GM15510 (cell line): ENCODE results near the gene TMEM204.

Experiments used
- POLR2A ChIP-seq: IDR thresholded peaks from 3 replicates; pipeline ENCODE4 v1.6.1; 2011; ENCODE audit warnings: borderline replicate concordance; ENCODE audit not compliant: insufficient read length; ENCODE audit errors: extremely low read depth

The TMEM204 gene

DNA sequence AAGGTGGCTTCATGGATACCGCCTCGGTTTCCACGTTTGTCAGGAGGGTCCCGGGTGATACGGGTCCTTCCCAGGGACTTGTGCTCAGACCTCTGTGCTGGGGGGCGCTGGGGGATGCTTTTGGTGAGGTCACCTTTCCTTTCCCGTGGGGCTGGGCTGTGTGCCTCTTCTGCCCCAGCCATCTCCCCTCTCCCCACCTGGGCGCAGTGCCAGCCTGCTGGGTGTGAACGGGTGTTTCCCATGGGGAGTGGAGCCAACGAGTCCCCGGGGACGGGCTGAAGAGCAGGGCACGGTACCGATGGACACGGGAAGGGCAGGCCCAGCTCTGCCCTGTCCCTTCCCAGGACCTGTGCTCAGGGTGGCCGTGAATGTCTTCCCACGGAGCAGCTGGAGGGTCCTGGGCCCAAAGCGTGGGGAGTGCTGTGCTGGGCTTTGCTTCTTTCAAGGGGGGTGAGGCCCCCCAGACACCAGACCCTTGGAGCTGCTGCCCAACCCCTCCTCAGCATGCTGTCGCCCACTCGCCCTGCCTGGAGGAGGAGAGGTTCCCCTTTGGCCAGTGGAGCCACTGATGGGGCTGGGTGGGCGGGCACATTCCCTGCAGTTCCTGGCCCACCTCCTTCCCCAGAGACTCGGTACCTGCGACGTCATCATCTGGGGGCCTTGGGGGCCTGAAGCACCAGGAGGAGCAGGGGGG is 24.8 kb upstream of the TMEM204 start:
- no peak for TF ChIP-seq POLR2A

DNA sequence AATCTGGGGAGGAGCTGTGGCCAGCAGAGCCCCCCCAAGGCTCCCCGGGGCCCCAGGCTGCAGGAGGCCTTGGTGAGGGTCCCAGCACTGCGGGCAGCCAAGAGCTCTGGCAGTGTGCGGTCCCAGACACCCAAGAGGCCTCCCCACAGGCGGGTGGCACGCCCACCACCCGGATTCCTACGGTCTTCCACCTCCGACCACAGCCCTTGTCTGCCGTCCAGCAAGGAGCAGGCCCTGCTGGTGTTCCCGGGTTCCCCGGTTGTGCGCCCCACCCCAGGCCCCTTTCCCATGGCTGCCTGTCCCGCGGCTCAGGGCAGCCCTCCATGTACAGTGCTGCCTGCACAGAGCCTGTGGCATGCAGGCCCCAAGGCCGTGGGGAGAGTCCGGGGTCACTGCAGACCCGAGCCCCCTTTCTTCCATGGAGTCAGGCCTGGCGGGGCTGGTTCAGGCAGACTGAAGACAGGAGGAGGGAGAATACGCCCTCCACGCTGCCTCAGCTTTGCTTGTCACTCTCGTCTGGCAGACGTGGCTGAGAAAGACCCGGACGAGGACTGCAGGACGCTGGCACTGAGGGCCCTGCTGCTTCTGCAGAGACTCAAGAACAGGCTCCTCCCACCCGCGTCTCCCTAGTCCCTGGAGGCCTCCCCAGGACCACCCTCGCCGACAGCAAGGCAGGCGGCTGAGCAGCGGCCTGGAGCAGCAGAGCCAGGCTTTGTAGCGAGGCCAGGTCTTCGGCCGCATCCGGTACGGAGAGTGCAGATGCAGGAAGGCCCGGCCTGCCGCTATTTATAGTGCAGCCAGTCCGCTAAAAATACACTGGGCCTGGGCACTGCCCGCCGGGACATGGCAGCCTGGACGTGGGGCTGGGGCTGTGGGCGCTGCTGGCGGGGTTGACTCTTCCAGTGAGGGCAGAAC is 23.9 kb upstream of the TMEM204 start:
- no peak for TF ChIP-seq POLR2A

DNA sequence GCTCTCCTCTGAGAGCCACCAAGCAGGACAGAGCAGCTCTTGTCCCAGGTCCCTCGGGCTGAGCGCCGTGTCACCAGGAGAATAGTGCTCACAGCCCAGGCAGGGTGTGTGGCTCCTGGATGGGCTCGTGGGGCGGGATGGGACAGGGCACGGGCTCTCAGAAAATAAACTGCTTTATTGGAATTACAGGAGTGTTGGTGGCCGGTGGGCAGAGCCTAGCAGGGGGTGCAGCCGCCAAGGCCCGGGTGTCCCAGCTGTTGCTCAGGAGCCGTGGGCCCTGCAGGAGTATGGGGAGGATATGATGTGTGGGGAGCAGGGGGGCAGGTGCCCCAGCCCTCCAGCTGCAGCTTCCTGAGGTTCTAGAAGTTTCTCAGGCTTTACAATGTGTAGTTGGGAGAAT is 23.2 kb upstream of the TMEM204 start:
- no peak for TF ChIP-seq POLR2A

DNA sequence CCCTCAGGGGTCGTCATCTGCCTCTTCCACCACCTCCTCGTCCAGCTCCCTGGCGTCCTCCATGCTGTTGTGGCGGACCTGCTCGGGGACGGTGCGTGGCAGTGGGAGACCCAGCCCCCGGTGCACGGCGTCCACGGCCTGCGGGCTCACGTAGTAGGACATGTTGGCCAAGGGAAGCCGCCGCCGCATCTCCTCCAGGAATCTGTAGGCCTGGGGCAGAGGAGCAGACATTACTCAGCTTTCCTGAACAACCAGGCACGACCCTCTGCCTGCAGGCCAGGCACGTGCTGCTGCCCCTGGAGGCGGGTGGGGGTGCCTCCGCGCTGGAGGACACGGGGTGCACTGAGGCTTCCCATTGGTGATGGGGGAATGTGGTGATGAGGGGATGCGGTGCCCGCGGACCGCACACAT is 22.5 kb upstream of the TMEM204 start:
- TF ChIP-seq POLR2A: no peak

DNA sequence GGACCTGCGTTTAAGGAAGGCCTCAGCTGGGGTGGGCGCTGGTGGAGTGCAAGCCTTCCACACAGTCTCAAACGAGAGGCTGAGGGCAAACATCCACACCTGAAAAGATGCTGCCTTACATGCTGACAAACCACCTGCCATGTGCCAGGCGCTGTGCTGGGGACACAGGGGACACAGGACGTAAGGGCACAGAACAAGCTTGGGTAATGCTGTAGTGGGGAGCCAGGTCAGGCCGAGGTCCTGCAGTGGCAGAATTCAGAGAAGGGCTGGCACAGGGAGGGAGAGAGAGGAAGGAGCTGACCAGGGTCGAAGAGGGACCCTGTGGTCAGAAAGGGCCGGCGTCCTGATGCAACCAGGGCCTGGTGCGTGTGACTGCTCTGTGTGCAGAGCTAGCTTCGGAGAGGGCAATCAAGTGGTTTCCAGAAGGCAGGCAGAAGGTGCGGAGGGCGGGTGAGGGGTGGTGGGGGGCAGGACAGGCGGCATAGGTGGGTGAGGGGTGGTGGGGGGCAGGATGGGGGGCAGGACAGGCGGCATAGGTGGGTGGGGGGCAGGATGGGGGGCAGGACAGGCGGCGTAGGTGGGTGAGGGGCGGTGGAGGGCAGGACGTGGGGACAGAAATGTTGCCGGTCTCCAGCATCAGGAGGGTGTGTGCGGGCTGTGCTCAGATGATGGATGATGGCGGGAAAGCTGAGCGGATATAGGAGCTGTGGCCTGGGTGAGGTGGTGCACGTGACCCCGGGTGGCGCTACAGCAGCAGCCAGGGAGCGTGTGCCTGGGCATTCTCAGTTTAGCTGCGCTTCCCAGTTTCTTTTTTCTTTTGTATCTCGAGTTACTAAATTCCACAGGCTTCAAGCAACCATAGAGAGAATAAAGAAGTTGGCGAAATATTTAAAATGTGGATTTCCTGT is 21.6 kb upstream of the TMEM204 start:
- no peak for TF ChIP-seq POLR2A

DNA sequence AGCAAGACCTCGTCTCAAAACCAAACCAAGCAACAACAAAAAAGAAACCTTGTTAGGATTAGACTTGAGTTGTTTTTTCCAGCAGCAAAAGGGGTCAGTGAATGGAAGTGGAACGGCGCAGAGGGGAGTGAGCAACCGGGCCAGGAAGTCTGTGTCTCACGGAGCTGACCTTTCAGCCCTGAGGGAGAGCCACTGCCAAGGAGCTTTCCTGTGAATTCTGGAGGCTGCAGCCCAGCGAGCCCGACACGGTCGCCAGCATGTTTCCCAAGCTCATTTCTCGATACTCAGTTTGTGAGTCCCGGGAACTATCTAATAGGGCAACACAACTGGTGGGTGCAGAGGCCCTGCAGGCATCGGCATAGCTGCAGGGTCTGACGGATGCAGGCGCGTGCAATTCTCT is 20.7 kb upstream of the TMEM204 start:
- no peak for TF ChIP-seq POLR2A

DNA sequence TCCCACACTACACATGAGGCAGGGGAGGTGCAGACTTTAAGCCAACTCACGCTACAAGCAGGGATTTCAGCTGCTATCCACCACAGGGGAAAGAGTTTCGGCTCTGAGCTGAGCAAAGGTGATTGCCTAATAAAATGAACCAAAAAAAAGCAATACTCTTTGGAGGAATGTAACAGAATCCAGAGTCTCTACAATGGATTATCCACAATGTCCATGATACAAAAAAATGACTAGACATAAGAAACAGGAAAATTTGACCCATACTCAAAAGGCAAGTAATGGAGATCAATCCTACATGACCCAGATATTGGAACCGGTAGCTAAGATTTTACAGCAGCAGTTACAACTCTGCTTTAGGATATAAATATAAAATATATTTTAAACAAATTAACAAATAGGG is 19.0 kb upstream of the TMEM204 start:
- TF ChIP-seq POLR2A: no peak

DNA sequence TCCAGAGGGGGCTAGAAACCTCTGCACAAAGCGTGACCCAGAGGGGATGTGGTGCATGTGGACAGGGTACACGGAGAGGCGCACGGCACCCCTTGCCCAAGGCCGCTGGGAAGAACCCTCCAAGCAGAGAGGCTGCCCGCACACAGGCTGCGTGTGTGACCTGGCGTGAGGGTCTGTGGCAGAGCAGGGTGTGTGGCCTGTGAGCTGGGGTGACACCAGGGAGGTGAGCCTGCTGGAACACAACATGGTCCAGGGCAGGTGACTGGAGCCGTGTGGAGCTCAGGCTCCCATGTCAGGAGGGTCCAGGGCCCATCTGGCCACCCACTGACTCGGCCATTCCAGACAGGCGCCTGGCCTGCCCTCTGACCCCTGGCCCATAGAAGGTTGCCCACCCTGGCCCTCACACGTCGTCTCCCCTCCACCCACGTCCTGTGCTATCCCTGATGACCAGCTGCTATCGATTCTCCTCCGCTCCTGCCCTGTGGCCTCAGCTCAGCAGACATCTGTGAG is 14.8 kb upstream of the TMEM204 start:
- TF ChIP-seq POLR2A: no peak

DNA sequence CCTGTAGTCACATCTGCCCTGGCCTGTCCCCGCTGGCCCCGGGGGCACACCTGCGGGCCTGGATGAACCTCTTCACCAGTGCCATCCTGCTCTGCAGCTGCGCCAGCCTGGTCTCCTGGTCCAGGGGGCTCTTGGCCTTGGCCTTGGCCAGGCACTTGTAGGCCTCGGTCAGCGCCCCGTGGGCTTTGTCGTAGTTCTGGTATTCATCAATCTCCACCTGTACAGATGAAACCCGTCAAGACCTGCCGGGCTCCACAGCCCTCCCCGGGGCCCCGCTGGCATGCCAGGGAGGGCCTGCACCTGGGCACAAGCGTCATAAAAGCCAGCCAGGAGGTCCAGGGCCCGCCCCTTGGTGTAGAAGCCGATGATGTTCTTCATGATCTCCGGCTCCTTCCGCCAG is 13.6 kb upstream of the TMEM204 start:
- TF ChIP-seq POLR2A: no peak

DNA sequence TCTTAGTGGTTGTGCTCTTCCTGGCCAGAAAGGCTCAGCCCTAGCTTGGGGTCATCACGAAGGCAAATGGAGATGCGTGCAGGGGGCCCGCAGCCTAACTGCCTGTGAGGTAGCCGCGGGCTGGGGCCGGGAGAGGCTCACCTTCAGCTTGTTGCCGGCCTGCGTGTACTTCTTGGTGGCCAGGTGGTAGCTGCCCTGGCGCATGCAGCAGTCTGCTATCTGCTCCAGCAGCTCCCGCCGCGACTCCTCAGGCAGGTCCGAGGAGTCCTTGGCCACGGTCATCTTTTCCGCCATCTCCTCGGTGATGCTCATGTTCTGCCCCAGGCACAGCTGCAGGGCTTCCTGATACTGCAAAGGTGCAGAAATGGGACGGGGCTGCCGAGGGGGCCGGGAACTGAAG is 13.0 kb upstream of the TMEM204 start:
- TF ChIP-seq POLR2A: no peak

DNA sequence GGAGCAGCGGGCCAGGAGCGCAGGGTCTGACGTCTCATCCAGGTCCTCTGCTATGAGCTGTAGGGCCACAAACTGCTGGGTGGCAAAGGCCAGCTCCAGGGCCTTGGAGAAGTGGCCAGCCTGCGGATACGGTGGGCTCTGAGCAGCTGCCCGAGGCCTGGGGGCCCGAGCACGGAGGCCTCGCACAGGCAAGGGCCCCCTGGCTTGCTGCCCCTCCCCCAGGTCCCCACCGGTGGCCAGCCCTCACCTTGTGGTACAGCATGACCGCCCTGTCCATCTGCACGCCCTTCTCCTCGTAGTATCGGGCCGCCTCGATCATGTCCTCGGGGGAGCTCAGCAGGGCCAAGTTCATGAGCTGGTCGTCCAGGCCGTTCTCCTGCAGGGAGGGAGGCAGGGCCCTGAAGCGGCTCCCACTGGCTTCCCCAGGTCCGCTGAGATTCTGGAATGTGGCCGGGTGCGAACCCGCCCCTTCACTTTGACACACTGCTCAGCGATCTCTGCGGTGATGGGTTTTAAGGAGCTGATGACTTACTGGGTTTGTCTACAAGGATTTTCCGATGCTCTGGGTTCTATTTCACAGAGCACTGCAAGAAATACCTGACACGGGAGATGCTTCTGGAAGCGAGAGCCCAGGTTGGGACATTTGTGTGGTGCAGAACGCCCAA is 9.8 kb upstream of the TMEM204 start:
- TF ChIP-seq POLR2A: no peak

DNA sequence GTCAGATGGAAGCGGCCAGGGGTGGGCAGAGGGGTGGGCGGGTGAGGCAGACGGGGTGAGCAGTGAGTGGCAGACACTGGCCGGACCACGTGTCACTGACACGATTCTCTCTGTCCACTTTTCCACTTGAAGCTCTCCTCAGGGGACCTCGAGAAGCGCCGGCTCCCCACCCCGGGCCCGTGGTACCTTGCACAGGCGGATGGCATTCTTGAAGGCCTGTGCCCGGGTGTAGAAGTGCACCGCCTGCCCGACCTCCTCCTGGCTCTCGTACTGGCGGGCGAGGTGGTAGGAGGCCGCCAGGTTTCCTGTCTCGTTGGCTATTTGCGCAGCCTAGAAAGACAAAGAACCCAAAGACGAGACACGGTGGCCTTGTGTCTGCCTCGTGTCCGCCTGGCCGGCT is 9.1 kb upstream of the TMEM204 start:
- TF ChIP-seq POLR2A: no peak

DNA sequence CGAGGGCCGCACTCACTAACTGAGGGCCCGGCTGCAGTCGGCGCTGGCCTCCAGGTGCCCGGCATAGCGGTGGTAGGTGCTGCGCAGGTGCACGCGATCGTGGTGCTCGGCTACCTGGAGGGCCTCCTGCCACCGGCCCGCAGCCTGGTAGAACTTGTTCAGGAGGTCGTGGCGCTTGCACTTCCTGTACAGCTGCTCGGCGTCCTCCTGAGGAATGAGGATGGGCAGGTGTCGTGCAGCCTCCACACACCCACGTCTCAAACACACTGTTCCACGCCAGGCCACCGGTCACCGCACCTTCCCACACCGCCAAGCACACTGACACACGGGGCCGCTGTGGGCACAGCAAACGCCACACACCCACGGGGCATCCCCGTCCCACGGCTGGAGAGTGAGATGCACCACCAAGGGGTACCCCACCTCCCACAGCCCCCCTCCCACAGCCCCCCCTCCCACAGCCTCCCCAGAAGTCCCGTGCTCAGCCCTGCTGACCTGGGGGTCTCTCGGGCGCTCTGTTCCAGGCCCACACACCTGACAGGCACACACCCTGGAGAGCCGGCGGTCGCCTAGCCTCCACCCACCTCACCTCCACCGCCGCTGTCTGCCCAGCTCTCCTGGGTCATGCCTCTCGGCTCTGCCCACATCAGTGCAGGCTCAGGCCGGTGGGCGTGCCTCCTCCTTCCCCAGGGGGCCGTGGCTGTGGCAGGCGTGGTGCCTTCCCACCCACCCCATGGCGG is 7.4 kb upstream of the TMEM204 start:
- no peak for TF ChIP-seq POLR2A
